Measurements from ENCODE around the gene AKNA. TPM values are rescaled to one million over a fixed set of nuclear protein-coding genes. Genes with fewer than 3 reads are reported as not detected.

Gene AKNA
- total and polyA plus RNA-seq, 4 donors, result 29.5 to 79.5 (median 48.6) TPM

DNA sequence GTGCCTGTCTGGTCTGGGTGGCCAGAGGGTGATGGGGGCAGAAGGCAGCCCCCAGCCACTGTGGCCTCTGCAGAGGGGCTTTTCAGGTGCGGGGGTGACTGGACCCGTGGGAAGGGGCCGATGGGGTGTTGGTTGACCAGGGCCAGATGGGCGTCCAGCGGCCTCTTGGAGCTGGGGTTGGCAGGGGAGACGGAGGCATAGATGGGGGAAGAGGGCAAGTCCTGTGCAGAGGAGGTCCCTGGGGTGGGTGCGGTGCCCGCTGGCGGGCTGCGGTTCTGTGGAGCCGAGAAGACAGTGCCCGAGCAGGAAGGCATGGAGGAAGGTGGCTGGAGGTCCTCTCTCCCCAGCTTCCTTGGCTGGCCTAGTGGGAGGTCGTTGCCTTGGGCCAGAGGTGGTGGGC lies 18.7 kb upstream of the AKNA start:
- TF ChIP-seq, protein P1, sequence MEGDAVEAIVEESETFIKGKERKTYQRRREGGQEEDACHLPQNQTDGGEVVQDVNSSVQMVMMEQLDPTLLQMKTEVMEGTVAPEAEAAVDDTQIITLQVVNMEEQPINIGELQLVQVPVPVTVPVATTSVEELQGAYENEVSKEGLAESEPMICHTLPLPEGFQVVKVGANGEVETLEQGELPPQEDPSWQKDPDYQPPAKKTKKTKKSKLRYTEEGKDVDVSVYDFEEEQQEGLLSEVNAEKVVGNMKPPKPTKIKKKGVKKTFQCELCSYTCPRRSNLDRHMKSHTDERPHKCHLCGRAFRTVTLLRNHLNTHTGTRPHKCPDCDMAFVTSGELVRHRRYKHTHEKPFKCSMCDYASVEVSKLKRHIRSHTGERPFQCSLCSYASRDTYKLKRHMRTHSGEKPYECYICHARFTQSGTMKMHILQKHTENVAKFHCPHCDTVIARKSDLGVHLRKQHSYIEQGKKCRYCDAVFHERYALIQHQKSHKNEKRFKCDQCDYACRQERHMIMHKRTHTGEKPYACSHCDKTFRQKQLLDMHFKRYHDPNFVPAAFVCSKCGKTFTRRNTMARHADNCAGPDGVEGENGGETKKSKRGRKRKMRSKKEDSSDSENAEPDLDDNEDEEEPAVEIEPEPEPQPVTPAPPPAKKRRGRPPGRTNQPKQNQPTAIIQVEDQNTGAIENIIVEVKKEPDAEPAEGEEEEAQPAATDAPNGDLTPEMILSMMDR (IDR thresholded peaks at IDR 0.05; ENCODE audit: control extremely low read depth, extremely low read depth), result no peak

DNA sequence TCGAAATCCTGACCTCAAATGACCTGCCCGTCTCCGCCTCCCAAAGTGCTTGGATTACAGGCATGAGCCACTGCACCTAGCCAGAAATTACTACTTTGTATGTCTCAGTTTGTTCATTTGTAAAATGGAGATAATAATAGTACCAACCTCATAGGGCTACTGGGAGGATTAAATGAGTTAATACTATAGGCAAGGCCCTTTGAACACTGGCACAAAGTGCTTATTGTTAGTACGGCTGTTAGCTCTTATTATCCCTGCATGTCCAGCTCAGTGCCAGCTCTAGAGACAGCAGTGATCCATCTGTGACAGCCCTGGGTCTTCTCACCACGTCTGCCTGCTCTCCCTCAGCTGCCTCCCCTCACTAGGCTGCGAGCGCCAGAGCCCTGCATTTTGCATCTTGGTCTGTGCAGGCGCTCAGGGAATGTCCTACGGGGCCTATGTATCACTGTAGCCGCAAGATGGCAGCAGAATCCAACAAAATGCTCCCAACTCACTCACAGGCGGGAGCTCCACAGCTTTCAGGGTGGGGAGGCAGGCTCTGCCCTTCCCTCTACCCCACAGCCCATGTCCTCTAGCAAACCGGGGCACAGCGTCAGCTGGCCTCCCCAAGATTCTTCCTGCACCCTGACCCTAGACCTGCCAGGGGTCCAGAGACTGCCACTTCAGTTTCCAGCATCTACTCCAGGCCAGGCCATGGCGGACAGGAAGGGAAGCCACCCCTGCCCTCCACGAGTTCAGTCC lies 17.7 kb upstream of the AKNA start:
- ATAC-seq (ENCODE audit: insufficient read depth, low FRiP score), result peak; percentile 87
- WGBS, 2 donors, result 26 to 34% methylated on average over 15 of the region's 15 CpGs

More for the DNA sequence above, 18.7 kb upstream of the AKNA start:
- Histone ChIP-seq H3K4me3 (no peak overlapping the region), H3K27me3 (ENCODE audit: control insufficient read depth in 3 of 3, insufficient read depth in 3 of 3, low read length in 2 of 3) (no peaks in the 10 kb centered on the region), H3K4me1 (ENCODE audit: control insufficient read depth in 5 of 5, insufficient read depth in 5 of 5, low read length in 5 of 5) (no peaks in the 10 kb centered on the region), H3K36me3 (ENCODE audit: control insufficient read depth in 4 of 4, insufficient read depth in 4 of 4, low read length in 4 of 4) (no peaks in the 10 kb centered on the region), H3K9me3 (ENCODE audit: control insufficient read depth in 4 of 4, insufficient read depth in 3 of 4, low read length in 3 of 4) (no peaks in the 10 kb centered on the region), H3K27ac (ENCODE audit: low read depth in 1 of 2, low read length in 1 of 2) (no peak overlapping the region), H3K9ac (ENCODE audit: insufficient read depth in 1 of 2, low read length in 2 of 2) (no peak overlapping the region)
- ATAC-seq (ENCODE audit: insufficient read depth, low FRiP score) (no peak), DNase-seq (no peak)
- WGBS, 2 donors, result 95 to 97% methylated on average over 13 of the region's 13 CpGs

DNA sequence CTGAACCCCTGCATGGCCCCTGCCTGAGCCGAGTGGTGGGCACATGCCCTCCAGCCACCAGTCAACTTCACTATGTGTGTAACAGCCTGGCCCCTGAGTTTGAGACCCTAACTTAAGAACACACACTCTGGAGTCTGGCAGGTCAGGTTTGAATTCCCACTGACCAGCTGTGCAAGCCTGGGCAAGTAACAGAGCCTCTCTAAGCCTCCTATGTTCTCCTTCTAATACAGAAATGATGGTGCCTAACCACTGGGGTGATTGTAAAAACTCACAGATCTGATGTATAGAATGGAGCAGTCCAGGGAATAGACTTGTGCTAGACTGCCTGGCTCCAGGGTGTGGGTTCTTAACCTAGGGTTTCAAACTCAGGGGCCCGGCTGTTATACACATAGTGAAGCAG lies 16.7 kb upstream of the AKNA start:
- no peaks in the 10 kb centered on the region for H3K27me3 ChIP-seq (ENCODE audit: control insufficient read depth in 3 of 3, insufficient read depth in 3 of 3, low read length in 2 of 3)
- ATAC-seq (ENCODE audit: insufficient read depth, low FRiP score), result no peak
- 89 to 93% methylated on average over 2 of the region's 2 CpGs for WGBS, 2 donors
- DNase-seq, result no peak
- H3K4me3 ChIP-seq, result no peak overlapping the region
- H3K9ac ChIP-seq (ENCODE audit: insufficient read depth in 1 of 2, low read length in 2 of 2), result no peak overlapping the region
- TF ChIP-seq, protein P1 (IDR thresholded peaks at IDR 0.05; ENCODE audit: control extremely low read depth, extremely low read depth), result no peak
- no peak overlapping the region for H3K27ac ChIP-seq (ENCODE audit: low read depth in 1 of 2, low read length in 1 of 2)
- H3K36me3 ChIP-seq (ENCODE audit: control insufficient read depth in 4 of 4, insufficient read depth in 4 of 4, low read length in 4 of 4), result no peaks in the 10 kb centered on the region
- no peaks in the 10 kb centered on the region for H3K9me3 ChIP-seq (ENCODE audit: control insufficient read depth in 4 of 4, insufficient read depth in 3 of 4, low read length in 3 of 4)
- no peaks in the 10 kb centered on the region for H3K4me1 ChIP-seq (ENCODE audit: control insufficient read depth in 5 of 5, insufficient read depth in 5 of 5, low read length in 5 of 5)

More for the DNA sequence above, 17.7 kb upstream of the AKNA start:
- H3K27ac ChIP-seq (ENCODE audit: low read depth in 1 of 2, low read length in 1 of 2), result no peak overlapping the region
- TF ChIP-seq, protein P1 (IDR thresholded peaks at IDR 0.05; ENCODE audit: control extremely low read depth, extremely low read depth), result peak; percentile 94
- peak; percentile 85 to 91 (median 91) for DNase-seq
- H3K4me3 ChIP-seq, result no peak overlapping the region
- H3K9me3 ChIP-seq (ENCODE audit: control insufficient read depth in 4 of 4, insufficient read depth in 3 of 4, low read length in 3 of 4), result no peaks in the 10 kb centered on the region
- H3K4me1 ChIP-seq (ENCODE audit: control insufficient read depth in 5 of 5, insufficient read depth in 5 of 5, low read length in 5 of 5), result no peaks in the 10 kb centered on the region
- no peaks in the 10 kb centered on the region for H3K27me3 ChIP-seq (ENCODE audit: control insufficient read depth in 3 of 3, insufficient read depth in 3 of 3, low read length in 2 of 3)
- no peak overlapping the region for H3K9ac ChIP-seq (ENCODE audit: insufficient read depth in 1 of 2, low read length in 2 of 2)
- no peaks in the 10 kb centered on the region for H3K36me3 ChIP-seq (ENCODE audit: control insufficient read depth in 4 of 4, insufficient read depth in 4 of 4, low read length in 4 of 4)

All from lung (tissue), 12 donors.